GM12878 (cell line): Measurements from ENCODE around the gene CHRNG. TPM values are rescaled to one million over a fixed set of nuclear protein-coding genes. Genes with fewer than 3 reads are reported as not detected.

ENCODE experiments used
- ATAC-seq: fragments of 200-7000 bp; cut with Tn5 transposase; 3 replicates; pipeline ENCODE4 v1.9.1; 2020; ENCODE audit warnings: mild to moderate bottlenecking, moderate library complexity
- BruUV-seq: library from RNA; stranded (reverse); fragments of 400-500 nt; replicated peaks from 2 replicates; lab custom pipeline; 2021; lab: Mats Ljungman, UMichigan
- CTCF ChIA-PET: fragments of 300-600 bp; sonication (Branson Sonifier 250); formaldehyde crosslinking; extraction: SDS; loops from one replicate; lab custom pipeline; 2021; ENCODE audit warnings: inconsistent platforms; lab: Yijun Ruan, JAX
- POLR2A ChIA-PET: fragments of 350-600 bp; formaldehyde crosslinking; extraction: SDS; loops from one replicate; lab custom pipeline; 2021; ENCODE audit warnings: inconsistent platforms; lab: Charles Lee
- RAD21 ChIA-PET: fragments of 300-600 bp; sonication (Branson Sonifier 250); formaldehyde crosslinking; loops from one replicate; lab custom pipeline; 2023; ENCODE audit warnings: antibody characterized with exemption; ENCODE audit not compliant: unreplicated experiment; lab: Charles Lee
- SMC1A ChIA-PET: fragments of 300-600 bp; sonication (Branson Sonifier 250); formaldehyde crosslinking; loops from one replicate; lab custom pipeline; 2023; ENCODE audit not compliant: unreplicated experiment, uncharacterized antibody; lab: Charles Lee
- DNase-seq: peaks from one replicate; pipeline ENCODE4 v3.0.0-alpha.2; 2011; ENCODE audit warnings: low read depth, low spot score
- FAIRE-seq: peaks from 3 replicates; lab custom pipeline; 2011; peaks lifted over from hg19 to GRCh38; lab: Jason Lieb, UNC
- H2AFZ ChIP-seq: 2 replicates; pipeline ENCODE4 v1.6.0; 2011; ENCODE audit warnings: low read depth, low read length, control low read depth; ENCODE audit not compliant: control insufficient read depth
- H3K27ac ChIP-seq: 2 replicates; pipeline ENCODE4 v1.5.1; 2011; ENCODE audit warnings: control low read depth; ENCODE audit not compliant: control insufficient read depth, insufficient read depth
- H3K27me3 ChIP-seq, 2 experiments: replicated peaks in 1 of 2; 2 replicates each; pipeline versions ENCODE4 v1.6.0 to v1.6.1; 2011; ENCODE audit warnings: low read length in 1 of 2; ENCODE audit not compliant: control insufficient read depth in 2 of 2, insufficient read depth in 2 of 2
- H3K36me3 ChIP-seq, 2 experiments: 2 replicates each; pipeline ENCODE4 v1.5.1; 2011; ENCODE audit warnings: low read length in 1 of 2; ENCODE audit not compliant: control insufficient read depth in 2 of 2, insufficient read depth in 2 of 2
- H3K4me1 ChIP-seq: 2 replicates; pipeline ENCODE4 v1.6.1; 2011; ENCODE audit warnings: mild to moderate bottlenecking, low read length, moderate library complexity, mixed read lengths; ENCODE audit not compliant: control insufficient read depth, insufficient read depth
- H3K4me2 ChIP-seq: 2 replicates; pipeline ENCODE4 v1.6.0; 2011; ENCODE audit warnings: control low read depth; ENCODE audit not compliant: control insufficient read depth, insufficient read depth
- H3K4me3 ChIP-seq: fragments of 200-600 bp; sonication (generic); 2 replicates; pipeline ENCODE4 v1.5.1; 2016
- H3K79me2 ChIP-seq: 2 replicates; pipeline ENCODE4 v1.6.0; 2011; ENCODE audit warnings: low read length; ENCODE audit not compliant: control insufficient read depth, insufficient read depth
- H3K9ac ChIP-seq: 2 replicates; pipeline ENCODE4 v1.8.0; 2011; ENCODE audit warnings: low read length, control low read depth, mixed read lengths; ENCODE audit not compliant: control insufficient read depth, insufficient read depth
- H3K9me3 ChIP-seq: replicated peaks from 3 replicates; pipeline ENCODE4 v1.5.1; 2011; ENCODE audit warnings: mild to moderate bottlenecking, low read length; ENCODE audit not compliant: control insufficient read depth, insufficient read depth
- H4K20me1 ChIP-seq: 2 replicates; pipeline ENCODE4 v1.6.0; 2011; ENCODE audit not compliant: control insufficient read depth, insufficient read depth
- EP300 ChIP-seq, 2 experiments: fragments of 150-350 bp in 1 of 2; IDR thresholded peaks; 2 replicates each; pipeline ENCODE4 v1.6.1; 2011 to 2012; ENCODE audit warnings: low read depth in 2 of 2, low read length in 2 of 2, borderline replicate concordance in 1 of 2, improper control_type of control experiment in 1 of 2, inconsistent platforms in 1 of 2; ENCODE audit not compliant: control insufficient read depth in 1 of 2
- KLF5 ChIP-seq: fragments of 450-650 bp; IDR thresholded peaks from 2 replicates; pipeline ENCODE4 v1.6.1; 2014; ENCODE audit warnings: mild to moderate bottlenecking; ENCODE audit not compliant: partially characterized antibody
- MEF2A ChIP-seq: IDR thresholded peaks from 2 replicates; pipeline ENCODE4 v1.6.1; 2011; ENCODE audit warnings: low read depth, mild to moderate bottlenecking, low read length, moderate library complexity; ENCODE audit not compliant: insufficient read depth
- POLR2A ChIP-seq: IDR thresholded peaks from 2 replicates; pipeline ENCODE4 v1.6.1; 2011; ENCODE audit warnings: low read depth, mild to moderate bottlenecking, low read length
- POLR2AphosphoS2 ChIP-seq: IDR thresholded peaks from 2 replicates; pipeline ENCODE4 v1.6.1; 2011; ENCODE audit warnings: low read depth, mild to moderate bottlenecking, low read length, improper control_type of control experiment, moderate library complexity
- RAD21 ChIP-seq: IDR thresholded peaks from 2 replicates; pipeline ENCODE4 v1.6.1; 2011; ENCODE audit warnings: mild to moderate bottlenecking, low read depth, low read length, moderate library complexity; ENCODE audit not compliant: insufficient read depth
- SMAD1 ChIP-seq: fragments of 450-650 bp; IDR thresholded peaks from 2 replicates; pipeline ENCODE4 v1.6.1; 2018; ENCODE audit warnings: mild to moderate bottlenecking, low read depth; ENCODE audit not compliant: partially characterized antibody
- STAT3 ChIP-seq: IDR thresholded peaks from 2 replicates; pipeline ENCODE4 v1.6.1; 2011; ENCODE audit warnings: low read depth, low read length, improper control_type of control experiment
- whole genome bisulfite sequencing: methylation state at CpG from one replicate; pipeline ENCODE4 v1.1.6; 2016; ENCODE audit warnings: low lambda C conversion rate; ENCODE audit not compliant: insufficient replicate concordance, insufficient coverage; ENCODE audit errors: missing lambda C conversion rate; 5-methylcytosine and 5-hydroxymethylcytosine counted together
- in situ Hi-C: fragments of 300-500 bp; cut with MboI; formaldehyde crosslinking; loops from 9 replicates; pipeline ENCODE4 v1.14.3; 2018; ENCODE audit warnings: mixed read lengths
- intact Hi-C: fragments of 100-400 bp; cut with micrococcal nuclease; formaldehyde crosslinking; loops from one replicate; pipeline ENCODE4 v1.14.2; 2022; ENCODE audit not compliant: unreplicated experiment
- polyA plus RNA-seq, 11 experiments: library from polyadenylated mRNA; depleted of rRNA in 4 of 11; unstranded in 6 of 11; stranded (reverse) in 5 of 11; fragments of >200 nt; fragmentation: Nextera tagmentation in 4 of 11; fragmentation: Illumina TruSeq in 1 of 11; extraction: Ambion mirVana in 4 of 11; extraction: Trizol in 1 of 11; gene quantifications; 1 replicate in 1 of 11; 2 replicates in 10 of 11; pipeline versions ENCODE4 v1.2.1 to v1.2.3, GENCODE V29; 2011 to 2016; ENCODE audit warnings: inconsistent platforms in 2 of 11, missing spikeins in 2 of 11, low read depth in 1 of 11
- total RNA-seq, 4 experiments: library from RNA; depleted of rRNA in 3 of 4; stranded (reverse); fragments of >200 nt in 3 of 4; fragmentation: Illumina TruSeq in 1 of 4; extraction: Trizol in 1 of 4; gene quantifications; 2 replicates each; pipeline versions ENCODE4 v1.2.1 to v1.2.3, GENCODE V29; 2013 to 2021
- TF ChIP-seq, protein P1 (sequence below), 3 experiments: IDR thresholded peaks in 2 of 3; conservative IDR thresholded peaks in 1 of 3; 2 replicates each; pipeline ENCODE4 v1.5.1; 2011; ENCODE audit warnings: low read depth in 3 of 3, low read length in 3 of 3, mild to moderate bottlenecking in 3 of 3, control low read depth in 2 of 3, moderate library complexity in 2 of 3, inconsistent platforms in 1 of 3, mixed read lengths in 1 of 3; ENCODE audit not compliant: control insufficient read depth in 2 of 3, insufficient read depth in 1 of 3; ENCODE audit errors: extremely low read depth in 1 of 3
- TF ChIP-seq, protein P2 (sequence below): fragments of 450-650 bp; IDR thresholded peaks from 2 replicates; pipeline ENCODE4 v1.6.1; 2017; ENCODE audit warnings: mild to moderate bottlenecking, moderate library complexity

The CHRNG gene
- total and polyA plus RNA-seq, 10 of the 15 experiments (the other 5 are each of a cell fraction or from before 2014, with no cell fraction given): 0.17 TPM; not detected in 9

DNA sequence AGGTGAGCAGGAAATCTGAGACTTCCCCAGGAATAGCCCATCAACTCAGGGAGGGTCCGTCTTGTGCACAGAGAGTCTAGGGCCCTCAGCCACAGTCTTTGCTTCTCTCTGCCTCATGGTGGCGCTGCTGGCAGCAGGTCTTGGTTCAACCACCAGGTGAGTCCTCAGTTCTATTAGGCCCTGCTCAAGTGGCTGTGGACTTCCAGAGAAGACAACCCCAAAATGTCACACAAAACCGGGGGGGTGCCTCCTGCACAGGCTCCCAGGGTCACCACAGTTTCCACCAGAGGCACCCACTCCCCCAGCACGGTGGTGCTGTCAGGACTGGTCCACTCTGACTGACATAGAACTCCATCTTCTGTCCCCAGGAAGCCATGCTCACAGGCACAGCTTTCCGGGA lies 2.4 kb upstream of the CHRNG start:
- WGBS: 19% methylated on average over 5 of the region's 5 CpGs
- no peak overlapping the region for H2AFZ ChIP-seq
- ChIA-PET RAD21 (no interaction called here), SMC1A (no interaction called here), CTCF (interaction anchor here (0.5 to 1.1 kb wide), 3 partner anchors 9 to 509 kb away, joined by 3 to 4 read pairs (median 3); no protein-coding TSS in a partner anchor), POLR2A (no interaction called here)
- no peaks in the 10 kb centered on the region for H3K27me3 ChIP-seq
- H3K4me3 ChIP-seq: no peak overlapping the region
- H4K20me1 ChIP-seq: no peaks in the 10 kb centered on the region
- ATAC-seq (peak; percentile 44; the same call in 2 of the 3 replicates), FAIRE-seq (no peak), DNase-seq (no peak)
- BruUV-seq: no TSS peak
- intact Hi-C loops: no loop called here
- H3K4me1 ChIP-seq: peaks cover 4% of the 10 kb centered on the region; the same call in 1 of the 2 replicates
- peaks cover 6% of the 10 kb centered on the region; the same call in 2 of the 3 replicates for H3K9me3 ChIP-seq
- in situ Hi-C loops: no loop called here
- TF ChIP-seq POLR2A (no peak), MEF2A (no peak)
- TF ChIP-seq, protein P1, sequence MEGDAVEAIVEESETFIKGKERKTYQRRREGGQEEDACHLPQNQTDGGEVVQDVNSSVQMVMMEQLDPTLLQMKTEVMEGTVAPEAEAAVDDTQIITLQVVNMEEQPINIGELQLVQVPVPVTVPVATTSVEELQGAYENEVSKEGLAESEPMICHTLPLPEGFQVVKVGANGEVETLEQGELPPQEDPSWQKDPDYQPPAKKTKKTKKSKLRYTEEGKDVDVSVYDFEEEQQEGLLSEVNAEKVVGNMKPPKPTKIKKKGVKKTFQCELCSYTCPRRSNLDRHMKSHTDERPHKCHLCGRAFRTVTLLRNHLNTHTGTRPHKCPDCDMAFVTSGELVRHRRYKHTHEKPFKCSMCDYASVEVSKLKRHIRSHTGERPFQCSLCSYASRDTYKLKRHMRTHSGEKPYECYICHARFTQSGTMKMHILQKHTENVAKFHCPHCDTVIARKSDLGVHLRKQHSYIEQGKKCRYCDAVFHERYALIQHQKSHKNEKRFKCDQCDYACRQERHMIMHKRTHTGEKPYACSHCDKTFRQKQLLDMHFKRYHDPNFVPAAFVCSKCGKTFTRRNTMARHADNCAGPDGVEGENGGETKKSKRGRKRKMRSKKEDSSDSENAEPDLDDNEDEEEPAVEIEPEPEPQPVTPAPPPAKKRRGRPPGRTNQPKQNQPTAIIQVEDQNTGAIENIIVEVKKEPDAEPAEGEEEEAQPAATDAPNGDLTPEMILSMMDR (IDR thresholded peaks at IDR 0.05 in 2 of 3, conservative IDR thresholded peaks at IDR 0.05 in 1 of 3; ENCODE audit: control insufficient read depth in 2 of 3, extremely low read depth in 1 of 3, insufficient read depth in 1 of 3, low read depth in 3 of 3, low read length in 3 of 3): peak; percentile 22 to 43 (median 38); a peak in 4 of 6 replicates
- no peak overlapping the region for H3K9ac ChIP-seq
- H3K27ac ChIP-seq: no peak overlapping the region
- H3K79me2 ChIP-seq: no peaks in the 10 kb centered on the region
- no peak overlapping the region for H3K4me2 ChIP-seq
- H3K36me3 ChIP-seq: no peaks in the 10 kb centered on the region

- POLR2A ChIA-PET: interaction anchor here (0.7 kb wide), 1 partner anchor 906 kb away, joined by 3 read pairs; no protein-coding TSS in a partner anchor
- SMC1A ChIA-PET: no interaction called here
- no peak for TF ChIP-seq KLF5
- TF ChIP-seq, protein P2, sequence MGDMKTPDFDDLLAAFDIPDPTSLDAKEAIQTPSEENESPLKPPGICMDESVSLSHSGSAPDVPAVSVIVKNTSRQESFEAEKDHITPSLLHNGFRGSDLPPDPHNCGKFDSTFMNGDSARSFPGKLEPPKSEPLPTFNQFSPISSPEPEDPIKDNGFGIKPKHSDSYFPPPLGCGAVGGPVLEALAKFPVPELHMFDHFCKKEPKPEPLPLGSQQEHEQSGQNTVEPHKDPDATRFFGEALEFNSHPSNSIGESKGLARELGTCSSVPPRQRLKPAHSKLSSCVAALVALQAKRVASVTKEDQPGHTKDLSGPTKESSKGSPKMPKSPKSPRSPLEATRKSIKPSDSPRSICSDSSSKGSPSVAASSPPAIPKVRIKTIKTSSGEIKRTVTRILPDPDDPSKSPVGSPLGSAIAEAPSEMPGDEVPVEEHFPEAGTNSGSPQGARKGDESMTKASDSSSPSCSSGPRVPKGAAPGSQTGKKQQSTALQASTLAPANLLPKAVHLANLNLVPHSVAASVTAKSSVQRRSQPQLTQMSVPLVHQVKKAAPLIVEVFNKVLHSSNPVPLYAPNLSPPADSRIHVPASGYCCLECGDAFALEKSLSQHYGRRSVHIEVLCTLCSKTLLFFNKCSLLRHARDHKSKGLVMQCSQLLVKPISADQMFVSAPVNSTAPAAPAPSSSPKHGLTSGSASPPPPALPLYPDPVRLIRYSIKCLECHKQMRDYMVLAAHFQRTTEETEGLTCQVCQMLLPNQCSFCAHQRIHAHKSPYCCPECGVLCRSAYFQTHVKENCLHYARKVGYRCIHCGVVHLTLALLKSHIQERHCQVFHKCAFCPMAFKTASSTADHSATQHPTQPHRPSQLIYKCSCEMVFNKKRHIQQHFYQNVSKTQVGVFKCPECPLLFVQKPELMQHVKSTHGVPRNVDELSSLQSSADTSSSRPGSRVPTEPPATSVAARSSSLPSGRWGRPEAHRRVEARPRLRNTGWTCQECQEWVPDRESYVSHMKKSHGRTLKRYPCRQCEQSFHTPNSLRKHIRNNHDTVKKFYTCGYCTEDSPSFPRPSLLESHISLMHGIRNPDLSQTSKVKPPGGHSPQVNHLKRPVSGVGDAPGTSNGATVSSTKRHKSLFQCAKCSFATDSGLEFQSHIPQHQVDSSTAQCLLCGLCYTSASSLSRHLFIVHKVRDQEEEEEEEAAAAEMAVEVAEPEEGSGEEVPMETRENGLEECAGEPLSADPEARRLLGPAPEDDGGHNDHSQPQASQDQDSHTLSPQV: no peak
- TF ChIP-seq RAD21: no peak
- TF ChIP-seq EP300 (IDR thresholded peaks at IDR 0.05; ENCODE audit: borderline replicate concordance in 1 of 2, control insufficient read depth in 1 of 2, low read depth in 2 of 2, low read length in 2 of 2): no peak
- no peak for TF ChIP-seq STAT3
- no peak for TF ChIP-seq POLR2AphosphoS2
- no peak for TF ChIP-seq SMAD1
Observed at GRCh38 chr2:232537499-232537898, 2.0 kb upstream of the CHRNG start.

More at GRCh38 chr2:232537499-232537898, 2.0 kb upstream of the CHRNG start:
- peaks cover 4% of the 10 kb centered on the region; the same call in 1 of the 2 replicates for H3K4me1 ChIP-seq
- ATAC-seq (no peak), DNase-seq (no peak), FAIRE-seq (no peak)
- intact Hi-C loops: no loop called here
- H3K4me2 ChIP-seq: no peak overlapping the region
- no TSS peak for BruUV-seq
- no peak overlapping the region for H3K27ac ChIP-seq
- H3K79me2 ChIP-seq: no peaks in the 10 kb centered on the region
- no peak overlapping the region for H3K4me3 ChIP-seq
- H3K36me3 ChIP-seq: no peaks in the 10 kb centered on the region
- H2AFZ ChIP-seq: no peak overlapping the region
- CTCF ChIA-PET: interaction anchor here (1.1 kb wide), 2 partner anchors 9 to 509 kb away, joined by 3 to 4 read pairs; no protein-coding TSS in a partner anchor
- H4K20me1 ChIP-seq: no peaks in the 10 kb centered on the region
- 77% methylated on average over 4 of the region's 4 CpGs for WGBS
- RAD21 ChIA-PET: no interaction called here
- H3K9ac ChIP-seq: no peak overlapping the region
- in situ Hi-C loops: no loop called here
- peaks cover 6% of the 10 kb centered on the region; the same call in 2 of the 3 replicates for H3K9me3 ChIP-seq
- H3K27me3 ChIP-seq: no peaks in the 10 kb centered on the region
